Mucosa of descending colon (tissue), 3 donors: ENCODE measurements around the gene CNPY1. TPM values are rescaled to one million over a fixed set of nuclear protein-coding genes. Genes with fewer than 3 reads are reported as not detected.

Source experiments
- ATAC-seq: fragments of 200-7000 bp; cut with Tn5 transposase; one replicate; pipeline ENCODE4 v1.9.1; 2020; ENCODE audit warnings: mild to moderate bottlenecking, moderate library complexity
- DNase-seq, 3 donors: peaks; one replicate each; pipeline ENCODE4 v3.0.0-alpha.2; 2020
- H3K36me3 ChIP-seq: fragments of 200-600 bp; one replicate; pipeline ENCODE4 v1.8.0; 2021; ENCODE audit warnings: low read depth, mild to moderate bottlenecking
- H3K4me1 ChIP-seq: fragments of 200-600 bp; one replicate; pipeline ENCODE4 v1.8.0; 2021; ENCODE audit warnings: low read depth, mild to moderate bottlenecking
- H3K4me3 ChIP-seq: fragments of 200-600 bp; one replicate; pipeline ENCODE4 v1.8.0; 2021; ENCODE audit warnings: mild to moderate bottlenecking
- H3K9me3 ChIP-seq: fragments of 200-600 bp; one replicate; pipeline ENCODE4 v1.8.0; 2021; ENCODE audit warnings: mild to moderate bottlenecking
- CTCF ChIP-seq: fragments of 200-600 bp; IDR thresholded peaks from one replicate; pipeline ENCODE4 v1.8.0; 2022; ENCODE audit warnings: antibody characterized with exemption, mild to moderate bottlenecking
- intact Hi-C, 2 donors: fragments of 100-400 bp; cut with DNase I in 1 of 2; cut with micrococcal nuclease in 1 of 2; formaldehyde crosslinking; loops; one replicate each; pipeline versions ENCODE4 v1.11.0 to v1.11.1; 2022; cut with DNase I, micrococcal nuclease
- total RNA-seq, 3 donors: library from RNA; stranded (reverse); fragmentation: NEBNext Ultra II Directional in 2 of 3; extraction: Animal tissue kit (Norgen Biotek cat#: 25700) in 2 of 3; gene quantifications; one replicate each; pipeline versions ENCODE4 v1.2.1 to v1.2.4, GENCODE V29; 2021 to 2023
- donor health status: DM: no; HTN: no; CAD: no; lungs with moderate emphysema.
- donor health status: DM: no; HTN: no; CAD: no.
- donor health status: DM: no; HTN: yes; CAD: no.

The CNPY1 gene
- total RNA-seq, 3 donors from 2014 or later = not detected

DNA sequence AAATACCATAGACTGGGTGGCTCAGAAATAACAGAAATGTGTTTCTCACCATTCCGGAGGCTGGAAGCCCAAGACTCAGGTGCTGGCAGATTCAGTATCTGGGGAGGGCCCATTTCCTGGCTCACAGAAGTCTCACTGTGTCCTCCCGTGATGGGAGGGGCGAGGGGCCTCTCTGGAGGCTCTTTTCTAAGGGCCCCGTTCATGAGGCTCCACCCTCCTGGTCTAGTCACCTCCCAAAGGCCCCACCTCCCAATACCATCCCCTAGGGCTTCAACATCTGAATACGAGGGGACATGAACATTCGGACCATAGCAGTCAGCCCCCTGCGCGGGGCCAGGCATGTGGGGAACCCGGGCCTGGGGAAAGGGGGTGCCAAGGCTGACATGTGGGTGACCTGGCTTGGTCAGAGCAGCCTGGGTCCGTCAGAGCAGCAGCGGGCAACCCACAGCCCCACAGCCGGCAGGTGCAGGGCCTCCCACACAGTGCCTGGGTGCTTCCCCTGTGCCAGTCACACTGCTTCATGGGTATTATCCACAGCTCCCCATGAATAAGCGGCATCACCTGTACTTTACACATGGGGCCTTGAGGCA lies 13.3 kb upstream of the CNPY1 start:
- DNase-seq = no peak
- intact Hi-C loops = no loop called here
- no peak overlapping the region for H3K4me3 ChIP-seq
- H3K36me3 ChIP-seq = no peaks in the 10 kb centered on the region
- no peak for ATAC-seq
- no peaks in the 10 kb centered on the region for H3K4me1 ChIP-seq
- TF ChIP-seq CTCF = no peak
- H3K9me3 ChIP-seq = no peaks in the 10 kb centered on the region

DNA sequence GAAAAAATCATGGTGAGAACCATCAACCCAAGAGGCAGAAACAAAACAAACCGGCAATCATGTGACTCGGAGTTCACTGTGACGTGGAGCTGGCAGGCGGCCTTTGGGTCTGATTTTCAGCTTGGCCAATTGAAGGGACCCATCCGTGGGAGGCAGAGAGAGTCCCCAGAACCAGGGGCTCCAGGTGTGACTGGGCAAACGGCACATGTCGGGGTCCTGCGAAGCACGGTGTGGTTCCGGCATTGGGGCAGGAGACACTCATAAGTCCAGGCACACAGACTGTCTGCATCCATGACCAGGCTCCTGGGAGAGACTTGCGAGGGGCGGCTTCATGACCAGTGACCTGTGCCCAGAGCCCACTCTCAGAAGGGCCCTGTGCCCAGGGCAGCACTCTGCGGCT lies 12.6 kb upstream of the CNPY1 start:
- H3K36me3 ChIP-seq = no peaks in the 10 kb centered on the region
- DNase-seq = no peak
- H3K9me3 ChIP-seq = no peaks in the 10 kb centered on the region
- intact Hi-C loops = no loop called here
- ATAC-seq = no peak
- H3K4me3 ChIP-seq = no peak overlapping the region
- no peak for TF ChIP-seq CTCF
- no peaks in the 10 kb centered on the region for H3K4me1 ChIP-seq

DNA sequence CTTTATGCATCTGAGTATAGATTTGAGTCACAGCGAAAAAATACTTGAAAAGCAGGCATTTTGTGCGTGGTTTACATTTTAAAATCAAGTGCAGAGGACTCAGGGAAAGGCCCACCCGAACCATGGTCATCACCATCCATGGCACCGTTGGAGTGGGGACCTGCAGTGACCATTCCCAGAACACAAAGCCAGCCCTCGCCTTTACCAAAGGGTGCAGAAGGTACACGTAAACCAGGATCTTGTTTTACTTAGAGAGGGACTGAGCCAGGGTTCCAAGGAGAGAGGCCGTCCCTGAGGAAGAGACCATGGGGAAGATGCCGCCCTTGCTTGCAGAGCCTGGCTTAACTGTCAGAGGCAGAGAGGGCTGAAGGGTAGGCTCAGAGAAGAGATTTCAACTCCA lies 12.0 kb upstream of the CNPY1 start:
- DNase-seq (no peak), ATAC-seq (no peak)
- intact Hi-C loops = no loop called here
- no peaks in the 10 kb centered on the region for H3K4me1 ChIP-seq
- H3K36me3 ChIP-seq = no peaks in the 10 kb centered on the region
- no peak overlapping the region for H3K4me3 ChIP-seq
- H3K9me3 ChIP-seq = no peaks in the 10 kb centered on the region
- TF ChIP-seq CTCF = no peak

DNA sequence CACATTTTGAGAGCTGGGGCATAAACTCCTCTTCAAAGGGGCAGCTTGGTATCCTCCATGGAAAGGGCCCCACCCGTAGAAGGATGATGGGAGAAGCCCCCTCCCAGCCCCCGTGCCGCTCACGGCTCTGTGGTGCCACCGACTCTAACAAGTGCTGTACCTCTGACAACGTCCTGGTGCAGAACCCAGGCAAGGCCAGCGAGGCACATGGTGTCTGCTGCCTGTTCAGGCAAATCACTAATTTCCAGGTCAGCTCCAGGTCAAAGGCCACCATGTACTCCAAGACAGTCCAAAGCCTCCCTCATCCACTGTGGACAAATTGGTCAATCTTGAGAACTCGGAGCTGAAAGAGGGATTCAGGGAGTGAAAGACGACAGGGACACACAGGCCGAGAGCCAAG lies 11.4 kb upstream of the CNPY1 start:
- no peak overlapping the region for H3K4me3 ChIP-seq
- no peaks in the 10 kb centered on the region for H3K4me1 ChIP-seq
- no peaks in the 10 kb centered on the region for H3K36me3 ChIP-seq
- H3K9me3 ChIP-seq = no peaks in the 10 kb centered on the region
- no peak for ATAC-seq
- TF ChIP-seq CTCF = no peak
- intact Hi-C loops = no loop called here
- DNase-seq = no peak

- no peak for TF ChIP-seq CTCF
- no peak overlapping the region for H3K4me3 ChIP-seq
- no peaks in the 10 kb centered on the region for H3K9me3 ChIP-seq
- DNase-seq = no peak
- intact Hi-C loops = no loop called here
- H3K4me1 ChIP-seq = no peaks in the 10 kb centered on the region
- no peak for ATAC-seq
- no peaks in the 10 kb centered on the region for H3K36me3 ChIP-seq
Measured at GRCh38 chr7:155556763-155557162, 10.4 kb upstream of the CNPY1 start.

DNA sequence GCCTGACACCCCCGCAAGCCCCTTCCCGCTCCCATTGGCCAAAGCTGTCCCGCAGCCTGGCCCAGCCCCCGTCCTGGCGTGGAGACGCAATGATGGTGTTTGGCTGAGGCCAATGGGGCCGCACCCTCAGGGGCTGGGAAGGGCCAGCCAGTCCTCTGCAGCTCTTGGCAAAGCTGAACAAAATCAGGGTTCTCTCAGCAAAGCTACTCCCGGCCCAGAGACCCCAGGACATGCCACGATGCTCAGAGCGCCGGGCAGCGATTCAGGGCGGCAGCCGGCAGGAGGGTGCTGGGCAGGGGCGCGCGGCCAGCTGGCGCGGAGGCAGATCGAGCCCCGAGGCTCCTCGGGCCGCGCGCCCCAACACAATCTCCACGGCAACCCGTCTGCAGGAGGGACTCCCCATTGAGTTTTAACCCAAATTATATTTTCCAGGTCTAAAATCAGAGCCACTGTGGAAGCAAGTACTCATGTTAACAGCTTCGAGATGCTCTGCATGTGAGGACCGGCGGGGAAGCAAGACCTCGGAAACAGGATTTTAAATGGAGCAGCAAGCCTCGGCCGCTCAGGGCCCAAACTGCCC lies 8.8 kb upstream of the CNPY1 start:
- no peaks in the 10 kb centered on the region for H3K4me1 ChIP-seq
- intact Hi-C loops = no loop called here
- TF ChIP-seq CTCF = no peak
- no peak overlapping the region for H3K4me3 ChIP-seq
- ATAC-seq (no peak), DNase-seq (no peak)
- H3K9me3 ChIP-seq = no peaks in the 10 kb centered on the region
- H3K36me3 ChIP-seq = no peaks in the 10 kb centered on the region
